ENCODE measurements around the gene SRRM3.
"Not testable (repeated sequence)": the region's sequence is repeated elsewhere in the genome, so short reads cannot be mapped to it uniquely, and the experiment has no call there.

DNA sequence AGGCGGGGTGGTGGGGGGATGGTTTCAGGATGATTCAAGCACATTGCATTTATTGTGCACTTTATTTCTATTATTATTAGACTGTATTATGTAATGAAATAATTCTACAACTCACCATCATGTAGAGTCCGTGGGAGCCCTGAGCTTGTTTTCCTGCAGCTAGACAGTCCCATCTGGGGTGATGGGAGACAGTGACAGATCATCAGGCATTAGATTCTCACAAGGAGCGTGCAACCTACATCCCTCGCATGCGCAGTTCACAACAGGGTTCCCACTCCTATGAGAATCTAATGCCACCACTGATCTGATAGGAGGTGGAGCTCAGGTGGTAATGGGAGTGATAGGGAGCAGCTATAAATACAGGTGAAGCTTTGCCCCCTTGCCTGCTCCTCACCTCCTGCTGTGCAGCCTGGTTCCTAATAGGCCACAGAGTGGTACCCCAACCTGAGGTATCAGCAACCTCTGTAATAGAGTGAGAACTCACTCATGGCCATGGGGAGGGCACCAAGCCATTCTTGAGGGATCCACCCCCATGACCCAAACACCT, 40.9 kb downstream of the SRRM3 start:
- TF ChIP-seq TAF9B (IDR thresholded peaks at IDR 0.05; ENCODE audit: partially characterized antibody), result not testable (repeated sequence)
- TF ChIP-seq, protein P1, sequence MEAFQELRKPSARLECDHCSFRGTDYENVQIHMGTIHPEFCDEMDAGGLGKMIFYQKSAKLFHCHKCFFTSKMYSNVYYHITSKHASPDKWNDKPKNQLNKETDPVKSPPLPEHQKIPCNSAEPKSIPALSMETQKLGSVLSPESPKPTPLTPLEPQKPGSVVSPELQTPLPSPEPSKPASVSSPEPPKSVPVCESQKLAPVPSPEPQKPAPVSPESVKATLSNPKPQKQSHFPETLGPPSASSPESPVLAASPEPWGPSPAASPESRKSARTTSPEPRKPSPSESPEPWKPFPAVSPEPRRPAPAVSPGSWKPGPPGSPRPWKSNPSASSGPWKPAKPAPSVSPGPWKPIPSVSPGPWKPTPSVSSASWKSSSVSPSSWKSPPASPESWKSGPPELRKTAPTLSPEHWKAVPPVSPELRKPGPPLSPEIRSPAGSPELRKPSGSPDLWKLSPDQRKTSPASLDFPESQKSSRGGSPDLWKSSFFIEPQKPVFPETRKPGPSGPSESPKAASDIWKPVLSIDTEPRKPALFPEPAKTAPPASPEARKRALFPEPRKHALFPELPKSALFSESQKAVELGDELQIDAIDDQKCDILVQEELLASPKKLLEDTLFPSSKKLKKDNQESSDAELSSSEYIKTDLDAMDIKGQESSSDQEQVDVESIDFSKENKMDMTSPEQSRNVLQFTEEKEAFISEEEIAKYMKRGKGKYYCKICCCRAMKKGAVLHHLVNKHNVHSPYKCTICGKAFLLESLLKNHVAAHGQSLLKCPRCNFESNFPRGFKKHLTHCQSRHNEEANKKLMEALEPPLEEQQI (IDR thresholded peaks at IDR 0.05), result not testable (repeated sequence)

Data from K562 (cell line).